ENCODE results near the gene F2RL2.

DNA sequence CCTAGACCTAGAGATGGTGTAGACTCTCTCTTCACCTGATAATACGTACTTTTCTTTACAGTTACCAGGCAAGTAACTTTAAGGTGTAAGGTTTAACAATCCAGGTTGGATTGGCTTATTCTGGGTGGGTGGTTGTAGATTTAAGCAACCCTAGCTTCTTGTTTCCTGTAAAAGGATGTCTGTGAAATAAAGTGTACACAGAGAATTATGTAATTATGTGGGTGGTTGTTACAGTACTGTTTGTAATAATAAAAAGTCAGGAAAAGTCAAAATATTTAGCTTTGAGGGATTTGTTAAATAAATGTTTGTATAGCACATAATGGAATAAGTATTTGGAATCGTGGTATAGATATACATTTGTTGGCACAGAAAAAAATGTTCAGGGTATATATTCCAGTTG lies 49.0 kb upstream of the F2RL2 start:
- TF ChIP-seq POLR2A (IDR thresholded peaks at IDR 0.05) (no peak), CTCF (IDR thresholded peaks at IDR 0.05) (no peak)

All from testis (tissue), 2 donors.